ENCODE measurements around the gene FDXACB1. TPM values are rescaled to one million over a fixed set of nuclear protein-coding genes. Genes with fewer than 3 reads are reported as not detected.

The FDXACB1 gene
- total and polyA plus RNA-seq, 2 donors (not counting 3 experiments of a cell fraction or from before 2014, with no cell fraction given) = 1.1 to 1.4 TPM

GRCh38 chr11:111886844-111887243 lies 7.9 kb upstream of the FDXACB1 start:
- DNase-seq (ENCODE audit: low read depth, low spot score) = no peak

More at GRCh38 chr11:111886844-111887243, 7.9 kb upstream of the FDXACB1 start:
- dilution Hi-C loops (cut with MboI; ENCODE audit: extremely low pct_ligation_motif_present, low sequenced_read_pairs) = no loop called here
- Histone ChIP-seq H3K9me3 (replicated peaks; ENCODE audit: control insufficient read depth, insufficient read depth, low read length) (no peaks in the 10 kb centered on the region), H4K20me1 (replicated peaks; ENCODE audit: control insufficient read depth, extremely low read depth, insufficient read depth, low read length) (no peaks in the 10 kb centered on the region), H3K9me1 (replicated peaks; ENCODE audit: control insufficient read depth, extremely low read depth, insufficient read depth, low read length) (no peaks in the 10 kb centered on the region), H3K9ac (replicated peaks; ENCODE audit: extremely low read depth, insufficient read depth, low read length) (no peak overlapping the region), H3K79me2 (ENCODE audit: control insufficient read depth, insufficient read depth, low read length) (no peaks in the 10 kb centered on the region), H3K27me3 (ENCODE audit: control insufficient read depth in 2 of 2, insufficient read depth in 2 of 2, low read length in 2 of 2) (no peaks in the 10 kb centered on the region), H3K36me3 (ENCODE audit: control insufficient read depth in 2 of 2, extremely low read depth in 1 of 2, insufficient read depth in 2 of 2, low read length in 2 of 2) (no peaks in the 10 kb centered on the region), H2AFZ (ENCODE audit: low read depth, low read length) (no peak overlapping the region), H3K27ac (ENCODE audit: insufficient read depth, low read depth, low read length) (no peak overlapping the region), H3K4me2 (ENCODE audit: insufficient read depth, low read length) (no peak overlapping the region), H3K4me1 (ENCODE audit: control insufficient read depth, extremely low read depth, insufficient read depth, low read length) (peaks cover 4% of the 10 kb centered on the region), H3K4me3 (replicated peaks in 1 of 3; ENCODE audit: insufficient read depth in 1 of 3, low read depth in 1 of 3, low read length in 3 of 3) (no peak overlapping the region)
- intact Hi-C loops (cut with micrococcal nuclease) = no loop called here
- BruUV-seq (replicated peaks) = no TSS peak
- ChIA-PET CTCF (interaction anchor here (1.2 kb wide), 1 partner anchor 11 kb away, joined by 4 read pairs; no protein-coding TSS in a partner anchor), POLR2A (no interaction called here)
- no peak for FAIRE-seq
- no peak for TF ChIP-seq JUN (IDR thresholded peaks at IDR 0.05; ENCODE audit: borderline replicate concordance, insufficient read depth, insufficient read length, low read depth)
- TF ChIP-seq POLR2A (IDR thresholded peaks at IDR 0.05; ENCODE audit: low read depth, low read length) = no peak
- no peak for TF ChIP-seq CTCF (IDR thresholded peaks at IDR 0.05; ENCODE audit: extremely low read depth in 1 of 2, insufficient read depth in 1 of 2, low read depth in 1 of 2, low read length in 2 of 2)
- TF ChIP-seq EZH2 (IDR thresholded peaks at IDR 0.05; ENCODE audit: borderline replicate concordance, low read depth, low read length, severe bottlenecking) = no peak
- TF ChIP-seq MAX (IDR thresholded peaks at IDR 0.05; ENCODE audit: insufficient read depth, insufficient read length) = no peak
- TF ChIP-seq FOS (IDR thresholded peaks at IDR 0.05; ENCODE audit: borderline replicate concordance, insufficient read depth, low read length) = no peak
- no peak for TF ChIP-seq MYC (IDR thresholded peaks at IDR 0.05; ENCODE audit: low read depth, low read length)

All from endothelial cell of umbilical vein (primary cell).